NOMO-1 (cell line): ENCODE data around the gene PEAK1.

Experiments
- DNase-seq, 2 experiments: peaks; one replicate each; lab custom pipeline; 2025; ENCODE audit not compliant: unreplicated experiment in 2 of 2; lab: John Stamatoyannopoulos, UW

PEAK1 gene, protein sequence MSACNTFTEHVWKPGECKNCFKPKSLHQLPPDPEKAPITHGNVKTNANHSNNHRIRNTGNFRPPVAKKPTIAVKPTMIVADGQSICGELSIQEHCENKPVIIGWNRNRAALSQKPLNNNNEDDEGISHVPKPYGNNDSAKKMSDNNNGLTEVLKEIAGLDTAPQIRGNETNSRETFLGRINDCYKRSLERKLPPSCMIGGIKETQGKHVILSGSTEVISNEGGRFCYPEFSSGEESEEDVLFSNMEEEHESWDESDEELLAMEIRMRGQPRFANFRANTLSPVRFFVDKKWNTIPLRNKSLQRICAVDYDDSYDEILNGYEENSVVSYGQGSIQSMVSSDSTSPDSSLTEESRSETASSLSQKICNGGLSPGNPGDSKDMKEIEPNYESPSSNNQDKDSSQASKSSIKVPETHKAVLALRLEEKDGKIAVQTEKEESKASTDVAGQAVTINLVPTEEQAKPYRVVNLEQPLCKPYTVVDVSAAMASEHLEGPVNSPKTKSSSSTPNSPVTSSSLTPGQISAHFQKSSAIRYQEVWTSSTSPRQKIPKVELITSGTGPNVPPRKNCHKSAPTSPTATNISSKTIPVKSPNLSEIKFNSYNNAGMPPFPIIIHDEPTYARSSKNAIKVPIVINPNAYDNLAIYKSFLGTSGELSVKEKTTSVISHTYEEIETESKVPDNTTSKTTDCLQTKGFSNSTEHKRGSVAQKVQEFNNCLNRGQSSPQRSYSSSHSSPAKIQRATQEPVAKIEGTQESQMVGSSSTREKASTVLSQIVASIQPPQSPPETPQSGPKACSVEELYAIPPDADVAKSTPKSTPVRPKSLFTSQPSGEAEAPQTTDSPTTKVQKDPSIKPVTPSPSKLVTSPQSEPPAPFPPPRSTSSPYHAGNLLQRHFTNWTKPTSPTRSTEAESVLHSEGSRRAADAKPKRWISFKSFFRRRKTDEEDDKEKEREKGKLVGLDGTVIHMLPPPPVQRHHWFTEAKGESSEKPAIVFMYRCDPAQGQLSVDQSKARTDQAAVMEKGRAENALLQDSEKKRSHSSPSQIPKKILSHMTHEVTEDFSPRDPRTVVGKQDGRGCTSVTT (N-terminal part only)

DNA sequence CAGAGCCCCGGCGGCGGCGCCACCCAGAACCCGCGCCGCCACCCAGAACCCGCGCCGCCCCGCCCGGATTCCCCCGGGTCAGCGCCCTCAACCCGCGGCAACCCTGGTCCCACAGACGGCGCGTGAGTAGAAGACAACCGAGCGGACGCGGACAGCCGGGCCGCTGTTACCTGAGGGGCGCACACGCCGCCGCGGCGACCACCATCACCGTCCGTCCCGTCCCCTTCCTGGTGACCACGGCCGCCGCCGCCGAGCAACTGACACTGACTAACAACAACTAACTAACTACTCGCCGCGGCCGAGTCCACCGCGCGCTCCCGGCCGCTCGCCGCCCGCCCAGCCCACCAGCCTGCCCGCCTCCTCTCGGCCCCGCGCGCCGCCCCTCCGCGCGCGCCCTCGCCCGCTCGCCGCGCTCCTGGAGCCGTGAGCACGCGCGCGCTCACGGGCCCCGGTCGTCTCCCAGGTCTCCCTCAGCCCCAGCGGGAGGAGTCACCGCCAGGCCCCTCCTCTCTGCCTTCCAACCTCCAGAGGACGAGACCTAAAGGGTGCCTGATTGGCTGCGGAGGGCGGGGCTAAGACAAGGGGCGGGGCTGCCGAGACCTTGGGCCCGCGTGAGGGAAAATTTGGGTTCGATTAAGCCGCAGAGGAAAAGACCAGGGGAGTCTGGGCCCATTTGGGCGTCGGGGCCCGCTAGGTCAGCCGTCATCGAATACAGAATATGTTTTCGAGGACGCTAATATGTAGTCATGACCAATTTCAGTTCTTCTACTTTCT is at the start of gene PEAK1:
Gene PEAK1 (minus strand): TSS at position 269 of the 774 bp plus-strand sequence. CDS start 238,178 bp downstream, outside the sequence.
- DNase-seq: peak; percentile 90 to 94

DNA sequence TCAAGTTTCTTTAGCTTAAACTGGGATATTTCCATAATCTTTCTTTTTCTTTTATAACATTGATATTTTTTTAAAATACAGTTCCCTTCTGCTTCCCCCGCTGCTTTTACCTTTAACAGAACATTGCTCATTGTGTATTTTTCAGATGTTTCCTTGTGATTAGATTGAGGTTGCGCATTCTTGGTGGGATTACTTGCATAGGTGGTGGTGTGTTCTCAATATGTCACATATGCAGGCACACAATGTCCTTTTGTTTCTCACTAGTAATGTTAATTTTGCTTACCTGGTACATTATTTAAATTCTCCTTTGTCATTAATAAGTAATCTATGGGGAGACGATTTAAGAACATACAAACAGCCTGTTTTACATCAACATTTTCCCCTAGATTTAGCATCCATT is 49.0 kb upstream of the PEAK1 start:
- DNase-seq: no peak

DNA sequence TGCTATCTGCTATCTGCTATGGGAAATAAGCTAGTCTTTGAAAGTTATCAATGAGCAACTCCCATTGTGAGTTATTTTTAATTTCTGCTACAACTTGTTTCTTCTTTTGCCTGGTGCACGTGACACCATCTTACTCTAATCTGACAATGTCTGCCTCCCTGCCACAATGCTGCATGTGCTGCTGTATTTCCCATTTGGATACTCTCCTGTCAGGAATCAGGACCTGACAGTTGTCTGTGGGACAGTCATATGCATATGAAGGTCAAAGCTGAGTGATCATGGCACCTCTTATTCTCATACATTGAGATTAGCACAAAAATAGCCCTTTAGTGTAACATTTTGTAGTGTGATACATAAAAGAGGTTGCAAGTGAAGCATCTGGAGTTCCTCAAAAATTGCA is 46.6 kb upstream of the PEAK1 start:
- no peak for DNase-seq

DNA sequence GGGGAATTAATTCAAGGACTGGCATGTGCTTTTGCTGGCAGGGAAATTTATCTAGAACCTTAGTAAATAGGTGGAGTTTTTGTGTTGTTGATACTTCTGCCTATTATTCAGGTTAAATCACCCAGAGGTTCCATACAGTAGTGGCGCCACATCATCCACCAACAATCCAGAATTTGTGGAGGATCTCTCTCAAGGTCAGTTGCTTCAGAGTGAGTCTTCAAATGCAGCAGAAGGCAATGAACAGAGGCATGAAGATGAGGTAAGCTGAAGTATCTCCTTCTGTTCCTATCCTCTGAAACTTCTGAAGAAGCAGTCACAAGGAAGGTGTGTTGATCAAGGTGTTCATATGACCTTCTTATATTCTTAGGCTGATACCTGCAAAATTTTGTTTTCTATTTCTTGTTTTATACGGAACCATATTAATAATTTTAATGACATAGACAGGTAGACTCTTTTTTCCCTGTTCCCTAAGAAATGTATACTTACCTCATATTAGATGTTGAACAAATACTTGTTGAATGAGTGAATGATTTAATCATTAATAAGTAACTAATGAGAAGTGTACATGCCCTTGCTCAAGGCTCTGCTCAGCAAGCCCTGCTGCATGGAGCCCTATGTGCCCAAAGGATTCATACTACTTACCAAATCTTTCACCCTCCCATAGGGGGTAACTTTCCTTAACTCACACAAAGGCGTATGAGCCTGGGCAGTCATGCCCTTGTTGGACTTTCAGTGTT is 44.4 kb upstream of the PEAK1 start:
- DNase-seq: no peak

DNA sequence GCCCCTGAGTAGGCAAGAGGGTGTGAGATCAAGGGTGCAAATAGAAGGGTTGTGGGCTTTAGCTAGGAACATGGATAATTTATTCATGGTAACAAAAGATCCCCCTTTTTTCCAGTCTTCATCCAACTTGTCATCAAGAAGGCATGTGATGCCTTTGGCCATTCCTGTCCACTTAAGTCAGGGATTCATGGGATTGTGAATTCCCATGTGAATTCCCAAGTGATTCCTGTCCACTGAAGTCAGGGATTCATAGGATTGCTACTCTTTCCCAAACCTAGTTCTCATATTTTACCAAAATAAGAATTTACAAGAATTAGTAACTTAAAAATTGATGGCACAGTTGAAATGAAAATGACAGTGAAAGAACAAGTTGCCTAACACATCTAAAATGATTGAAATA is 41.6 kb upstream of the PEAK1 start:
- DNase-seq: no peak

DNA sequence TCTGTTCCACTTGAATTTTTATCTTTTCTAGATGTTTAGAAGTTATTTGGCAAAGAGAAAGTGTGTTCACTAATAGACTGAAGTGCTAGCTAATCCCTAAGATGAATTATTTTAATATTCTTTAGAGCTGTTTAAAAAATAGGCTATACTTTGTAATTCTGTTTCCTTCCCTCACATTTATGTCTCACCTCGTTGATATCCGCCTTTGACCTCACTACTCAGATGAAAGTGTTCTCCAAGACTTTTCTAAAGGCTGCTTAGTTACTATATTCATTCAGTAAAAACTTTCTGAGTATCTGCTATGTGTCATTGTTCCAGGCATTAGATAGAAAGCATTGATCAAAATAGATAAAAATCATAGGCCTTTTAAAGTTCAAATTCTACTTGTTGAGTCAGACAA is 39.1 kb upstream of the PEAK1 start:
- DNase-seq: no peak

DNA sequence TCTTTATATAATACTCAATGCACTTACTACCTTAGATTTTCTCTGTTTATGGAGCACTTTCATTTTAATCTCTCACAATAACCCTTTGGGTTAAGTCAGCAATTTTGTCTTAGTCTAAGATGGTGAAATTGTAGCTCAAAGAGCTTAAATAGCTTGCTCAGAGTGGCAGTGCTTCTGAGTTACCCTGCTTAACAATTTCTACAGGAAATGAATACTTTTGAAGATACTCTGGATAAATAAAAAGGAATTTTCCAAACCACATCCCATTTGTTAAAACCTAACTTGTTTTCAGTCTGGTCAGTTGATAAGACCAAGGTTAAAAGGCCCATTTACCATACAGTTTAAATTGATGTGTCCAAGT is 38.0 kb upstream of the PEAK1 start:
- DNase-seq: no peak

DNA sequence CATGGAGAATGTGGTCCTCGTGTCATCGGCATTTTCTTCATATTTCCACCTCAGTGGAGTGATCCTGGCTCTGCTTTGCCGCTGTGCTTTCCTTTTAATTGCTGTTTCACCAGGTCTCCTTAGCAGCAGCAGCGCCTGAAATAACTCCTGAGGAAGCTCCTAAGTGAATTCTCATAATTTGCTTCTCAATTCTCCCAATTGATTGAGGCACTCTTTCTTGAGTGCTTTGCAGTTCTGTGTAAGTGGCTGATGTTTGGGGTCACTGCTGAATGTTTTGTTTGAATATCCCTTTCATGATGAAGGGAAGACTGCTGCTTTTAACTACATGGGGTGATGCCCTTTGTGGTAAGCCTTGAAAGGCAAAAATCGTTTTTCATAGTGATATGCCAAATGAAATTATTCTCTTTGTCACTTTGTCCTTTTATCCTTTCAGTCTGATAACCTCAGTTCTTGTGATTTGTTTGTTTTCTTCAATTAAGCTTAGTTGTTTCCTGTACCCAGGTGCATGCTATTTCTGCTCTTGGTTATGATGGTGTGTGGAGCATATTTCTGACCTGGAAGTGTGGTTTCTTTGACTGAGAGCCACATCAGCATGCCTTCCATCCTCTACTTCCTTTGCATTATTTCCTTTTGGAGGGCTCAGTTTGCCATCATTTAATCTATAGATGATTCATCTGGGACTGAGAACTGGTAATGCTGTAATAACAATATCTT is 37.4 kb upstream of the PEAK1 start:
- no peak for DNase-seq

DNA sequence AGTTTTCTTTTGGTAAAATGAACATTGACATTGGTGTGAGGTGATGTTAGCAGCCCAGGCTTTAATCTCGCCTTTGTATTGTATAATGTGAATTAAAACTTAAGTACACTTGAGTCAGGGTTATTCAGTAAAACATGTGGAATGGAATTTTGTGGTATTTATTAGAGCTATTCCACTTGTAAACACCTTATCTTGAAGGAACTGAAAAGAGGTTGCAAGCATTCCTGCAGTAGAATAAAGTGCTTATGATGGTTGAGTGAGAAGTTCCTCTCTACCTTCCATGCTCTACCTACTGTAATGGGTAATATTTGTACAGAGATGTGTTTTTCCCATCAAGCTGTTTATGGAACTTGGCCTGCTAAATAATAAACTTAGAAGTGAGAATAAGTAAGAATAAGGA is 36.8 kb upstream of the PEAK1 start:
- no peak for DNase-seq

DNA sequence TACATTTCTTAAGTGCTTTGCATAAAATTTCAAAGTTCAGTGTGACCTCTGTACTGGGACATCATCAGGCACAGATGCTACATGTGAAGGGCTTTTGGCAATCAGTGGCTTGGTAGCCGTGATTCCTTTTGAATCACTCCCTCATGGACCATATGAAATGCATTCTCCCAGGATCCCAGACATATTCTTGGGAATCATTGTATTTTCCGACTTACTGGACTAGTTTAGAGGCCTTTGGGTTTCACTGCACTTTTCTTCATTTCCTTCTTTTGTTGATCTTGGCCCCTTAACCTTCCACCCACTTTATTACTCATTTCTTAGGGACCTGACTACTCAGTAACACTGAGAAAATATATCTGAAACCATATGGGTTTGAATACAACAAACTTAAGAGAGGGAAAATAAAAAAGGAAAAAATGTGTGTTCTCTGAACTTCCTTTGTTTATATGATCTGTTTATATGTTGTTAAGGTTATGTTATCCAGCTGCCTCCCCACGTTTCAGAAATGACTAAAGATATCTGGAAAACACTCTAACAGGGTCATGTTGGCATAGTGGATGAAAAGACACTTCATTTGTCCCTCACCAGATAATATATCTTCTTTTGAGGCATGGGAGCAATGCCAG is 35.9 kb upstream of the PEAK1 start:
- no peak for DNase-seq

DNA sequence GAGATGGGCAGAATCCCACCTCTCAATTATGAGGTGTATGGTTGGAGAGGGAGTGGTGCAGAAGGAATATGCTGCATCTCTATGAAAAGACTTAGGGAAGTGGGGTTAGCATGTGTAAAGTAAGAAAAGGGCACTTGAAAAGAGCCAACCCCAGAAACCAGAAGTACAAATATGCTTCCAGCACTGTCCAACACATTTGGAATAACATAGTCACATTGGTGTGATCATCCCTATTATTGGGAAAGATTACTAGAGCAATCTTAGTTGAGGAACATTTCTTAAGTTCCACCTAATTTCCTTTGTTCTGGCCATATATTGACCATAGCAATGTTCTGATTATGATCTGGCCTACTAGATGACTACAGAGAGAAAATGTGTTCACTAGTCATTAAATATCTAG is 35.0 kb upstream of the PEAK1 start:
- DNase-seq: no peak

DNA sequence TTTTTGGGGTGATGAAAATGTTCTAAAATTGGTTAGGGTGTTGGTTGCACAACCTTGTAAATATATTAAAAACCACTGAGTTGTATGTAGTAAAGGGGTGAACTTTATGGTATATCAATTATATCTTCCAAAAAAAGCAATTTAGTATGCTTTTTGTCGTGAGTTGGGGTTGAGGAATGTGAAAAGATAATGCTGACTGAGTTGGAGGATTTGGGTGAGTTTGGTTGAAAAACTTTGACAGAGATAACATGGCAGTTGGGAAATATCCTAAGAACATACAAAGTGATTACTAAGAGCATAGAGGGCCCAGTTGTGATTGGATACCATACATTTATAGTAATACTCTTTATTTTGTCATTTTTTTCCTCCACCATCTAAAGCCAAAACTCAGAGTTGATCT is 34.4 kb upstream of the PEAK1 start:
- DNase-seq: no peak

DNA sequence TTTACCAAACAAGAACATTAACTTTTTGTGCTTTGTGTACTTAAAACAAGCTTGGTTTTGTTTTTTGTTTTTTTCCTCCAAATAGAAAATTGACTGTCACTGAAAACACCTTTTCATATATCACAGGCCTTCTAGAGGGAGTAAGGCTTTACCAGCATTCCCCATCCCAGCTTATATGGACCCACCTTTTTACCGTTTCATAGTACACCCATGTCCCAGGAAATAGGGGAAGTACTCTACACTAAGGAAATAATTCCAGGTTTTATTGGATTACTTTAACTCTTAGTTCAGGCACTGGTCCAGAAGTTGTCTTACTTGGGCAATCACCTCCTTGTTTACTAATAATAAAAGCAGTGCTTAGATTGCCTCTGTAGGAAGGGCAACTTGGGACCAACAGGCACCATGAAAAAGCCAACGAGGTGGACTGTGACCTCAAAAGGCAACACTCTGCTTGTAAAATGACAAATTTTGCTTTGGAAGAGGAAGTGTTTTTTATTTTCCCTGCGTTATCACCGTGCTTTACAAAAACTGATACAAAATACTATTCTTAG is 27.0 kb upstream of the PEAK1 start:
- no peak for DNase-seq

DNA sequence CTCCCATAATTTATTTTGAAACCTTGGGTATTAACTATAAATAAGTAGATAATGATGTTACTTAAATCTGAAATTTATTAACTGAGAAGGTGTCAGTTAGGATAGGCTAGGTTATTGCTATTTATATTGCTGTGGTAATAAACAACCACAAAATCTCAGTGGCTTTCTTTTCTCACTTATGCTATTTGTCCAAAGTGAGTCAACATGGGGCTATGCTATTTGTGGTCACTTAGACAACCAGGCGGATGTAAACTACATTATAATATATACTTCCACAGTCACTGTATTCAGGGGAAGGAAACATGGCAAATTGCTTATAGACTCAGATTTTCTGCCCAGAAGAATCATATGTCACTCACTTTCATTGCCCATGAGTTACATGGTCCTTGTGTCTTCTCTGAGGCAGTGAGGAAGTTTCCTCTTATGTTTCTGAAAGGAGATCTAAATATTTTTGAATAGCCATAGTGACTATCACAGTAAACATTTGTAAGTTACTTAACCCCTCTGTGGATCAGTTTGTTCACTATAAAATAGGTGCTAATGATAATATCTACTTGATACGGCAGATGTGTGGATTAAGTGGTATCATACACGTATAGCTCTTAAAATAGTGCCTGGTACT is 20.6 kb upstream of the PEAK1 start:
- no peak for DNase-seq

DNA sequence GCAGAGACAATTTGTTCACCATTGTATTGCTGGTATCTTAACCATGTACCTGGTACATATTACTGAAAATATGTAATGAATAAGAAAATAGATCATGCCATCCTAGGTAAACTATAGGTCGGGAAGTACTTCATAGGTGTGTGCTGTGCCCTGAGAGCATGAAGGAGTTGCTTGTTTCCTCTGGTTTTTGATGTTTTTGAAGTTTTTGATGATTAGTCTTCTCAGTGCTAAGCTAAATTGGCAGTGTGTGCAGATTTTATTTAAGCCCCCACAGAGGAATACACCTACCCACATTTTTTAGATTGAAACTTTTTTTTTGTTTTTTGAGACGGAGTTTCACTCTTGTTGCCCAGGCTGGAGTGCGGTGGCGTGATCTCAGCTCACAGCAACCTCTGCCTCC is 17.4 kb upstream of the PEAK1 start:
- DNase-seq: no peak

DNA sequence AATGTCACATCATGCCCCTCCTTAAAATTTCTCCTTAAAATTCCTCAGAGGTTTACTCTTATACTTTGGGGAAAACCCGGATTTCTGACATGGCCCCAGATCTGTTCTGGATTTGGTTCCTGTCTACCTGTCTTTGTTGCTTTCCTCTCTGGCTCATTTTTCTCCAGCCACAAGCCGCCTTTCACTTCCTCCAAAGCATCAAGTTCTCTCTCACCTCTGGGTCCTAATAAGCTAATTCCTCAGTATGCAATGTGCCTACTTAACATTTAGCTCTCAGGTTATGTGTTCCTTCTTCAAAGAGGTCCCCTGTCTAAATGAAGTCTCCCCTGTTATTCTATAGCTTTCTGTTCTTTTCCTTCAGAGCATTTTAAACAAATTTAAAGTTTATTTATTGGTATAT is 16.9 kb upstream of the PEAK1 start:
- DNase-seq: no peak

DNA sequence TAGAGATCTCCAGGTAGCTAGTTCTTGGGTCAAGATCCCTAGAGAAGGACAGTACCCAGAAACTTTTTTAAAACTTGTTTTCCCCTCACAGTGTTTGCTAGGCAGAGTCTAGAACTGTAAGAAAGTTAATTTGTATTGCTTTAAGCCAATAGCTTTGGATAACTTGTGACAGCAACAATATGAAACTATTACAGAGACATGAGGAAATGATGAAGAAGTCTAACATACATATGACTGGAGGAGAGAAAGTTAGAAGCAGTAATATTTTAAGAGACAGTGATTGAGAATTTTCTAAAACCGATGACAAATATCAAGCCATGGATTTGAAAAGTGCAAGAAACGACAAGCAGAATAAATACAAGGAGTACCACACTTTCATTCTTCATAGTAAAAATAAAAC is 10.7 kb upstream of the PEAK1 start:
- no peak for DNase-seq

DNA sequence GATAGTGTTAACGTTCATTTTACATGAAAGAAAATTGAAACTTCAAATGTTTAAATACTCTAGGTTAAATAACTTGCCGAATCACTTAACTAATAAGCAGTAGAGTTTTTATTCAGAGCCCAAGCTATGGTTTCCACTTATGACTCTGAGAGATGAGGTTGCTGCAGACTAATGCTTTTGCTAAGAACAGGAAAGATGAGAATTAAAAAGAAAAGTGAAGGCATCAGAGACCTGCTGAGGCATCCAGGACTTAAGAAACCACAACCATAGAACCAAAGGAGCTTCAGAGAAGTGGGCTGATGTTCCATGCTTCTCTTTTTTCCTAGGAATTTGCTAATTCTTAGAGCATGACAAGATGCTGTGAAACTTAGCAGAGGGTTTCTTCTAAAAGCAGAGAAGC is 10.3 kb upstream of the PEAK1 start:
- DNase-seq: no peak
